RWPE2 (cell line): ENCODE measurements around the gene PEX14.

ENCODE experiments used
- ATAC-seq: fragments of 200-7000 bp; cut with Tn5 transposase; 3 replicates; pipeline ENCODE4 v1.9.1; 2021; ENCODE audit warnings: low read depth
- DNase-seq: peaks from one replicate; pipeline ENCODE4 v3.0.0-alpha.2; 2020; ENCODE audit warnings: low spot score
- H3K27ac ChIP-seq: fragments of 450-650 bp; 2 replicates; pipeline ENCODE4 v1.5.1; 2017; ENCODE audit warnings: mild to moderate bottlenecking; ENCODE audit not compliant: poor library complexity, severe bottlenecking
- H3K27me3 ChIP-seq: fragments of 250-450 bp; sonication (Bioruptor Pico); 2 replicates; pipeline ENCODE4 v1.5.1; 2021; ENCODE audit warnings: mild to moderate bottlenecking, moderate library complexity; ENCODE audit not compliant: insufficient read depth, poor library complexity, severe bottlenecking
- H3K36me3 ChIP-seq: fragments of 250-450 bp; sonication (Bioruptor Pico); 2 replicates; pipeline ENCODE4 v1.5.1; 2020; ENCODE audit warnings: low read depth, mild to moderate bottlenecking, moderate library complexity
- H3K4me1 ChIP-seq: fragments of 250-450 bp; sonication (Bioruptor Pico); 2 replicates; pipeline ENCODE4 v1.5.1; 2021; ENCODE audit warnings: mild to moderate bottlenecking, moderate library complexity; ENCODE audit not compliant: insufficient read depth, poor library complexity, severe bottlenecking
- H3K4me3 ChIP-seq: fragments of 250-450 bp; sonication (Bioruptor Pico); 2 replicates; pipeline ENCODE4 v1.5.1; 2021; ENCODE audit warnings: mild to moderate bottlenecking, moderate library complexity; ENCODE audit not compliant: severe bottlenecking
- H3K9me3 ChIP-seq: fragments of 250-450 bp; sonication (Bioruptor Pico); 2 replicates; pipeline ENCODE4 v1.5.1; 2021; ENCODE audit warnings: mild to moderate bottlenecking, moderate library complexity; ENCODE audit not compliant: severe bottlenecking
- CTCF ChIP-seq: fragments of 450-650 bp; IDR thresholded peaks from one replicate; pipeline ENCODE4 v1.5.1; 2017; ENCODE audit warnings: mild to moderate bottlenecking, moderate library complexity; ENCODE audit not compliant: poor library complexity, severe bottlenecking

Gene PEX14

GRCh38 chr1:10537082-10537766 lies 62.5 kb downstream of the PEX14 start:
- Histone ChIP-seq H3K9me3 (no peaks in the 10 kb centered on the region), H3K27me3 (no peaks in the 10 kb centered on the region), H3K4me1 (peaks cover 5% of the 10 kb centered on the region), H3K36me3 (peaks cover 13% of the 10 kb centered on the region), H3K27ac (no peak overlapping the region), H3K4me3 (no peak overlapping the region)
- DNase-seq (no peak), ATAC-seq (no peak)
- no peak for TF ChIP-seq CTCF

- TF ChIP-seq CTCF: no peak
- Histone ChIP-seq H3K36me3 (peaks cover 13% of the 10 kb centered on the region), H3K27me3 (no peaks in the 10 kb centered on the region), H3K4me1 (no peaks in the 10 kb centered on the region), H3K9me3 (no peaks in the 10 kb centered on the region), H3K27ac (no peak overlapping the region), H3K4me3 (no peak overlapping the region)
- ATAC-seq: no peak
- DNase-seq: no peak
Measured at GRCh38 chr1:10538646-10539355, 64.1 kb downstream of the PEX14 start.

GRCh38 chr1:10539411-10540043 lies 64.8 kb downstream of the PEX14 start:
- Histone ChIP-seq H3K4me3 (no peak overlapping the region), H3K27me3 (no peaks in the 10 kb centered on the region), H3K9me3 (no peaks in the 10 kb centered on the region), H3K4me1 (no peaks in the 10 kb centered on the region), H3K27ac (no peak overlapping the region), H3K36me3 (peaks cover 13% of the 10 kb centered on the region)
- DNase-seq (no peak), ATAC-seq (no peak)
- TF ChIP-seq CTCF: no peak

- Histone ChIP-seq H3K27ac (no peak overlapping the region), H3K9me3 (no peaks in the 10 kb centered on the region), H3K27me3 (no peaks in the 10 kb centered on the region), H3K36me3 (peaks cover 18% of the 10 kb centered on the region), H3K4me1 (no peaks in the 10 kb centered on the region), H3K4me3 (no peak overlapping the region)
- no peak for ATAC-seq
- no peak for TF ChIP-seq CTCF
- DNase-seq: no peak
Measured at GRCh38 chr1:10540277-10541005, 65.7 kb downstream of the PEX14 start.
